Rectal smooth muscle tissue (tissue), 1 donor: ENCODE results near the gene ATG2A.

ENCODE experiments used
- H3K27ac ChIP-seq: one replicate; pipeline ENCODE4 v1.7.0; 2013; ENCODE audit warnings: low read depth, low read length, inconsistent platforms
- H3K27me3 ChIP-seq: one replicate; pipeline ENCODE4 v1.7.0; 2013; ENCODE audit warnings: low read length; ENCODE audit not compliant: control insufficient read depth, insufficient read depth
- H3K36me3 ChIP-seq: one replicate; pipeline ENCODE4 v1.7.0; 2013; ENCODE audit warnings: low read length; ENCODE audit not compliant: control insufficient read depth, insufficient read depth
- H3K4me1 ChIP-seq: one replicate; pipeline ENCODE4 v1.7.0; 2013; ENCODE audit warnings: low read length; ENCODE audit not compliant: control insufficient read depth, insufficient read depth
- H3K4me3 ChIP-seq: one replicate; pipeline ENCODE4 v1.7.0; 2013; ENCODE audit warnings: low read length
- H3K9ac ChIP-seq: one replicate; pipeline ENCODE4 v1.7.0; 2013; ENCODE audit warnings: low read length

Gene ATG2A

GRCh38 chr11:64876835-64877341 lies 40.1 kb downstream of the ATG2A start:
- Histone ChIP-seq H3K36me3 (peaks cover 12% of the 10 kb centered on the region), H3K27me3 (no peaks in the 10 kb centered on the region), H3K4me3 (peak overlapping the region; percentile 99), H3K27ac (peak overlapping the region; percentile 87), H3K4me1 (peaks cover 19% of the 10 kb centered on the region), H3K9ac (peak overlapping the region; percentile 20)

- H3K9ac ChIP-seq, result no peak overlapping the region
- H3K27ac ChIP-seq, result peak overlapping the region; percentile 87
Measured at GRCh38 chr11:64876229-64876750, 40.7 kb downstream of the ATG2A start.

GRCh38 chr11:64875369-64876228 lies 41.4 kb downstream of the ATG2A start:
- Histone ChIP-seq H3K27me3 (no peaks in the 10 kb centered on the region), H3K9ac (peak overlapping the region; percentile 43), H3K4me3 (peak overlapping the region; percentile 99), H3K36me3 (peaks cover 15% of the 10 kb centered on the region), H3K4me1 (peaks cover 32% of the 10 kb centered on the region), H3K27ac (peak overlapping the region; percentile 87)

More at GRCh38 chr11:64876229-64876750, 40.7 kb downstream of the ATG2A start:
- peak overlapping the region; percentile 99 for H3K4me3 ChIP-seq
- peaks cover 15% of the 10 kb centered on the region for H3K36me3 ChIP-seq
- peaks cover 25% of the 10 kb centered on the region for H3K4me1 ChIP-seq
- H3K27me3 ChIP-seq, result no peaks in the 10 kb centered on the region

- Histone ChIP-seq H3K36me3 (peaks cover 15% of the 10 kb centered on the region), H3K4me3 (peak overlapping the region; percentile 23), H3K27ac (peak overlapping the region; percentile 23), H3K9ac (no peak overlapping the region), H3K4me1 (peaks cover 40% of the 10 kb centered on the region), H3K27me3 (no peaks in the 10 kb centered on the region)
Measured at GRCh38 chr11:64874308-64875240, 42.4 kb downstream of the ATG2A start.

- no peak overlapping the region for H3K9ac ChIP-seq
- no peak overlapping the region for H3K4me3 ChIP-seq
- peaks cover 14% of the 10 kb centered on the region for H3K36me3 ChIP-seq
- no peaks in the 10 kb centered on the region for H3K27me3 ChIP-seq
- peaks cover 41% of the 10 kb centered on the region for H3K4me1 ChIP-seq
- no peak overlapping the region for H3K27ac ChIP-seq
Measured at GRCh38 chr11:64872790-64873488, 44.1 kb downstream of the ATG2A start.

- Histone ChIP-seq H3K36me3 (peaks cover 13% of the 10 kb centered on the region), H3K27ac (peak overlapping the region; percentile 82), H3K4me1 (peaks cover 41% of the 10 kb centered on the region), H3K4me3 (no peak overlapping the region), H3K9ac (peak overlapping the region; percentile 25), H3K27me3 (no peaks in the 10 kb centered on the region)
Measured at GRCh38 chr11:64871492-64871891, 45.5 kb downstream of the ATG2A start.

GRCh38 chr11:64870893-64871466 lies 46.0 kb downstream of the ATG2A start:
- Histone ChIP-seq H3K9ac (no peak overlapping the region), H3K27me3 (no peaks in the 10 kb centered on the region), H3K4me3 (peak overlapping the region; percentile 47), H3K4me1 (peaks cover 40% of the 10 kb centered on the region), H3K27ac (peak overlapping the region; percentile 82), H3K36me3 (peaks cover 13% of the 10 kb centered on the region)

- Histone ChIP-seq H3K36me3 (peaks cover 13% of the 10 kb centered on the region), H3K9ac (peak overlapping the region; percentile 22), H3K4me1 (peaks cover 40% of the 10 kb centered on the region), H3K27ac (peak overlapping the region; percentile 82), H3K4me3 (peak overlapping the region; percentile 47), H3K27me3 (no peaks in the 10 kb centered on the region)
Measured at GRCh38 chr11:64870176-64870892, 46.7 kb downstream of the ATG2A start.

GRCh38 chr11:64869571-64870175 lies 47.3 kb downstream of the ATG2A start:
- no peaks in the 10 kb centered on the region for H3K27me3 ChIP-seq
- H3K27ac ChIP-seq, result peak overlapping the region; percentile 82
- H3K4me3 ChIP-seq, result peak overlapping the region; percentile 47
- peak overlapping the region; percentile 22 for H3K9ac ChIP-seq
- peaks cover 46% of the 10 kb centered on the region for H3K4me1 ChIP-seq
- H3K36me3 ChIP-seq, result peaks cover 13% of the 10 kb centered on the region

- Histone ChIP-seq H3K4me1 (peaks cover 52% of the 10 kb centered on the region), H3K36me3 (peaks cover 13% of the 10 kb centered on the region), H3K4me3 (peak overlapping the region; percentile 13), H3K27me3 (no peaks in the 10 kb centered on the region), H3K9ac (no peak overlapping the region), H3K27ac (peak overlapping the region; percentile 82)
Measured at GRCh38 chr11:64868904-64869570, 48.0 kb downstream of the ATG2A start.
